ENCODE measurements around the gene GAST. TPM values are rescaled to one million over a fixed set of nuclear protein-coding genes. Genes with fewer than 3 reads are reported as not detected.

GAST gene
- total RNA-seq, 1 experiment from 2014 or later, result not detected

DNA sequence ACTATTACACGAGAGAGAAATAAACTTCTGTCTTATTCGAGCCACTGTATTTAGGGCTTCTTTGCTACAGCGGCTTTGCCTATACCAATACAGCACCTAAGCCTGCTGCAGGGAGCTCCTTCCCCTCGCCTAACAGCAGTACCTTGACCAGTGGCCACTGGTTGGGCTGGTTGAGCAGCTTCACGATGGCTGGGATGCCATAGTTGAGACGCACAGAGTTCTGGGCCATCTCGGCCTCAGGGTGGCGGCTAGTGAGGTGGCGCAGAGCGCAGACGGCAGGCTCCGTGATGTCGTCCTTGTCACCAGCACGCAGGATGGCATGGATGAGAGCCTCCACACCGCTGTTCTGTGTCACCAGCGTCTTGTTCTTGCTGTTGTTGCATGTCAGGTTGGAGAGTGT is 50.7 kb downstream of the GAST start:
- Mint-ChIP-seq H3K27me3 (ENCODE audit: low read depth) (no peaks in the 10 kb centered on the region), H3K4me1 (no peaks in the 10 kb centered on the region), H3K9me3 (no peaks in the 10 kb centered on the region), H3K27ac (no peak overlapping the region; a peak in 1 of 7 replicates), H3K36me3 (ENCODE audit: insufficient read depth in 1 of 3, low read depth in 3 of 3) (peaks cover 61 to 91% (median 89%) of the 10 kb centered on the region in 3 experiments), H3K4me3 (no peak overlapping the region; a peak in 1 of 5 replicates)
- no peak for DNase-seq
- Histone ChIP-seq H2AFZ (ENCODE audit: low read length) (no peak overlapping the region), H4K5ac (ENCODE audit: insufficient read length, low read depth, low read length) (no peak overlapping the region), H3K9me3 (ENCODE audit: control insufficient read depth, low read depth, low read length) (no peaks in the 10 kb centered on the region), H3K79me2 (ENCODE audit: insufficient read depth, low read length) (no peaks in the 10 kb centered on the region), H2BK15ac (ENCODE audit: low read depth, low read length) (no peak overlapping the region), H3K4ac (ENCODE audit: low read depth, low read length) (no peak overlapping the region), H3T11ph (ENCODE audit: low read length) (no peak overlapping the region), H3K14ac (ENCODE audit: insufficient read depth, low read length) (no peak overlapping the region), H4K91ac (ENCODE audit: insufficient read length, low read depth, low read length) (no peak overlapping the region), H4K20me1 (ENCODE audit: control insufficient read depth, insufficient read depth, insufficient read length) (no peaks in the 10 kb centered on the region), H4K8ac (replicated peaks; ENCODE audit: insufficient read length, low read depth, low read length) (no peak overlapping the region), H2BK20ac (ENCODE audit: low read depth, low read length, poor library complexity, severe bottlenecking) (no peak overlapping the region), H2AK5ac (ENCODE audit: insufficient read length, low read length) (no peak overlapping the region), H3K23me2 (ENCODE audit: insufficient read length, low read depth, low read length, poor library complexity, severe bottlenecking) (no peaks in the 10 kb centered on the region), H3K27me3 (ENCODE audit: insufficient read depth, low read length) (no peaks in the 10 kb centered on the region), H3K9ac (ENCODE audit: extremely low read depth, insufficient read length, low read length) (no peak overlapping the region), H3K4me2 (ENCODE audit: insufficient read depth, insufficient read length, low read length) (no peak overlapping the region), H3K56ac (ENCODE audit: insufficient read length, low read depth, low read length) (no peak overlapping the region), H2BK120ac (ENCODE audit: low read depth, low read length, poor library complexity, severe bottlenecking) (no peak overlapping the region), H2BK5ac (ENCODE audit: insufficient read length, low read length) (no peak overlapping the region), H3K18ac (ENCODE audit: insufficient read length, low read depth, low read length) (no peak overlapping the region), H3K27ac (ENCODE audit: insufficient read length, low read depth, low read length) (no peak overlapping the region), H2BK12ac (ENCODE audit: insufficient read length, low read depth, low read length) (no peak overlapping the region), H3K23ac (ENCODE audit: insufficient read length, low read depth, low read length) (no peak overlapping the region), H3K4me1 (ENCODE audit: insufficient read depth, low read length) (no peaks in the 10 kb centered on the region), H3K79me1 (ENCODE audit: insufficient read depth, low read depth, low read length, poor library complexity, severe bottlenecking) (no peaks in the 10 kb centered on the region)
- WGBS (ENCODE audit: extremely low coverage, insufficient read length, low lambda C conversion rate), result no CpG with 5 or more reads among the region's 16 CpGs
- TF ChIP-seq, protein P1, sequence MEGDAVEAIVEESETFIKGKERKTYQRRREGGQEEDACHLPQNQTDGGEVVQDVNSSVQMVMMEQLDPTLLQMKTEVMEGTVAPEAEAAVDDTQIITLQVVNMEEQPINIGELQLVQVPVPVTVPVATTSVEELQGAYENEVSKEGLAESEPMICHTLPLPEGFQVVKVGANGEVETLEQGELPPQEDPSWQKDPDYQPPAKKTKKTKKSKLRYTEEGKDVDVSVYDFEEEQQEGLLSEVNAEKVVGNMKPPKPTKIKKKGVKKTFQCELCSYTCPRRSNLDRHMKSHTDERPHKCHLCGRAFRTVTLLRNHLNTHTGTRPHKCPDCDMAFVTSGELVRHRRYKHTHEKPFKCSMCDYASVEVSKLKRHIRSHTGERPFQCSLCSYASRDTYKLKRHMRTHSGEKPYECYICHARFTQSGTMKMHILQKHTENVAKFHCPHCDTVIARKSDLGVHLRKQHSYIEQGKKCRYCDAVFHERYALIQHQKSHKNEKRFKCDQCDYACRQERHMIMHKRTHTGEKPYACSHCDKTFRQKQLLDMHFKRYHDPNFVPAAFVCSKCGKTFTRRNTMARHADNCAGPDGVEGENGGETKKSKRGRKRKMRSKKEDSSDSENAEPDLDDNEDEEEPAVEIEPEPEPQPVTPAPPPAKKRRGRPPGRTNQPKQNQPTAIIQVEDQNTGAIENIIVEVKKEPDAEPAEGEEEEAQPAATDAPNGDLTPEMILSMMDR (conservative IDR thresholded peaks at IDR 0.05), result no peak
